ENCODE measurements around the gene KRT3. TPM values are rescaled to one million over a fixed set of nuclear protein-coding genes. Genes with fewer than 3 reads are reported as not detected.

Gene KRT3
- total RNA-seq, 1 experiment from 2014 or later: not detected

- Histone ChIP-seq H3K9me2 (ENCODE audit: insufficient read depth) (no peaks in the 10 kb centered on the region), H3K4me3 (replicated peaks in 1 of 2; ENCODE audit: low read depth in 1 of 2, low read length in 2 of 2) (no peak overlapping the region), H3K36me3 (ENCODE audit: control insufficient read depth in 1 of 2, insufficient read depth in 2 of 2, low read length in 2 of 2) (no peaks in the 10 kb centered on the region), H2AFZ (ENCODE audit: low read depth, low read length, poor library complexity, severe bottlenecking) (no peak overlapping the region), H3K4me2 (ENCODE audit: low read length) (no peak overlapping the region), H3K27ac (ENCODE audit: low read depth, low read length) (no peak overlapping the region), H4K20me1 (ENCODE audit: insufficient read depth) (no peaks in the 10 kb centered on the region), H3K4me1 (ENCODE audit: control insufficient read depth in 1 of 2, insufficient read depth in 2 of 2, low read length in 2 of 2) (peaks cover 0 to 18% of the 10 kb centered on the region in 2 experiments; a peak in 2 of 4 replicates), H3K9me3 (ENCODE audit: control insufficient read depth in 1 of 2, insufficient read depth in 1 of 2, low read depth in 1 of 2, low read length in 2 of 2) (no peaks in the 10 kb centered on the region), H3K79me2 (ENCODE audit: insufficient read depth, low read length) (no peaks in the 10 kb centered on the region), H3K27me3 (ENCODE audit: insufficient read depth, low read length) (0 out of 2 replicates have a peak, but pooled peaks cover 5% of the 10 kb centered on the region), H3K9ac (ENCODE audit: low read length) (no peak overlapping the region)
- CTCF ChIA-PET: no interaction called here
- no TSS peak for BruUV-seq (replicated peaks)
- DNase-seq (ENCODE audit: low read depth, low spot score) (no peak), ATAC-seq (no peak)
- intact Hi-C loops (cut with micrococcal nuclease): no loop called here
- RAD21 ChIA-PET (ENCODE audit: low non-redundant PET in 1 of 2, low total read pairs in 2 of 2, uncharacterized antibody in 2 of 2, unreplicated experiment in 2 of 2): no interaction called here
- POLR2A ChIA-PET: no interaction called here
- TF ChIP-seq EZH2 (IDR thresholded peaks at IDR 0.05): no peak
- TF ChIP-seq CTCF (IDR thresholded peaks at IDR 0.05 in 2 of 3, conservative IDR thresholded peaks at IDR 0.05 in 1 of 3; ENCODE audit: borderline replicate concordance in 1 of 3, insufficient read depth in 1 of 3, low read depth in 2 of 3, low read length in 2 of 3): no peak
- no peak for TF ChIP-seq FOSL1 (IDR thresholded peaks at IDR 0.05; ENCODE audit: low read depth)
- TF ChIP-seq SIN3A (IDR thresholded peaks at IDR 0.05; ENCODE audit: low read depth): no peak
- no peak for TF ChIP-seq ZBTB33 (IDR thresholded peaks at IDR 0.05; ENCODE audit: extremely low read depth, insufficient replicate concordance, low read length)
- no peak for TF ChIP-seq EZH2phosphoT487 (IDR thresholded peaks at IDR 0.05; ENCODE audit: borderline replicate concordance)
These were observed 39.5 kb upstream of the KRT3 start for GRCh38 chr12:52835271-52836041.

Data from HCT116 (cell line).